Upper lobe of left lung (tissue), 6 donors: ENCODE results near the gene ZNF576. TPM values are rescaled to one million over a fixed set of nuclear protein-coding genes. Genes with fewer than 3 reads are reported as not detected.

Experiments
- total RNA-seq, 6 donors: library from RNA; depleted of rRNA in 4 of 6; stranded (reverse); fragments of >200 nt in 4 of 6; gene quantifications; one replicate each; pipeline versions ENCODE4 v1.1.0 to v1.2.1, GENCODE V29; 2016 to 2021
- donor health status: DM: no; HTN: no; CAD: no; lungs with moderate emphysema.
- donor health status: DM: no; HTN: yes; CAD: no; lungs with severe emphysema.

The ZNF576 gene
- total RNA-seq, 6 donors from 2014 or later = 3.1 to 15.6 (median 7.8) TPM

Other genes starting within 250 kb of the ZNF576 start
- gene CD177, start 242.9 kb upstream of the ZNF576 start, total RNA-seq = 10 to 100 TPM in 3 of 6 donors, 1 to 10 TPM in 3; 5.8 to 38.8 (median 9.6) TPM
- not detected for gene TEX101, start 181.7 kb upstream of the ZNF576 start, total RNA-seq
- gene LYPD3, start 131.0 kb upstream of the ZNF576 start, total RNA-seq = 10 to 100 TPM in 1 of 6 donors, under 1 TPM in 4, not detected in 1; 0.29 to 13.6 (median 0.39) TPM
- gene PHLDB3, start 91.8 kb upstream of the ZNF576 start, total RNA-seq = 10 to 100 TPM in 4 of 6 donors, 1 to 10 TPM in 2; 1.8 to 22.6 (median 13.8) TPM
- gene ETHE1, start 69.4 kb upstream of the ZNF576 start, total RNA-seq = 10 to 100 TPM; 27.4 to 69.2 (median 41.4) TPM
- gene ZNF575, start 63.4 kb upstream of the ZNF576 start, total RNA-seq = 1 to 10 TPM in 4 of 6 donors, under 1 TPM in 1, not detected in 1; 0.76 to 4.4 (median 2.7) TPM
- 10 to 100 TPM; 24.2 to 30.1 (median 26.4) TPM for gene XRCC1, start 21.1 kb upstream of the ZNF576 start, total RNA-seq
- gene PINLYP, start 20.8 kb upstream of the ZNF576 start, total RNA-seq = 1 to 10 TPM; 1.8 to 9.4 (median 4.1) TPM
- gene IRGQ, start 461 bp upstream of the ZNF576 start, total RNA-seq = 10 to 100 TPM; 17.2 to 25.1 (median 23.2) TPM
- gene SRRM5, start 15.5 kb downstream of the ZNF576 start, total RNA-seq = 1 to 10 TPM in 2 of 6 donors, under 1 TPM in 3, not detected in 1; 0.17 to 2.1 (median 0.30) TPM
- 10 to 100 TPM; 10.5 to 37.0 (median 31.4) TPM for gene ZNF428, start 23.0 kb downstream of the ZNF576 start, total RNA-seq
- 1 to 10 TPM; 6.2 to 9.2 (median 7.8) TPM for gene CADM4, start 43.3 kb downstream of the ZNF576 start, total RNA-seq
- gene PLAUR, start 73.6 kb downstream of the ZNF576 start, total RNA-seq = 100 to 1,000 TPM in 4 of 6 donors, 10 to 100 TPM in 2; 48.4 to 179 (median 104) TPM
- gene IRGC, start 119.5 kb downstream of the ZNF576 start, total RNA-seq = not detected
- gene SMG9, start 158.4 kb downstream of the ZNF576 start, total RNA-seq = 100 to 1,000 TPM in 1 of 6 donors, 10 to 100 TPM in 5; 23.0 to 119 (median 52.9) TPM
- gene KCNN4, start 184.4 kb downstream of the ZNF576 start, total RNA-seq = 10 to 100 TPM in 3 of 6 donors, 1 to 10 TPM in 3; 4.7 to 43.0 (median 10.4) TPM
- gene LYPD5, start 205.9 kb downstream of the ZNF576 start, total RNA-seq = 1 to 10 TPM; 2.7 to 9.9 (median 6.0) TPM
- 10 to 100 TPM in 1 of 6 donors, 1 to 10 TPM in 5; 2.9 to 11.7 (median 6.7) TPM for gene ZNF283, start 230.7 kb downstream of the ZNF576 start, total RNA-seq